ENCODE measurements around the gene SLC35D2. TPM values are rescaled to one million over a fixed set of nuclear protein-coding genes. Genes with fewer than 3 reads are reported as not detected.

Gene SLC35D2
- total RNA-seq: 21.6 and 22.4 TPM in 2 replicates

GRCh38 chr9:96383165-96383942, at the start of gene SLC35D2:
Gene SLC35D2, minus strand, starts transcription at chr9:96383711. Its CDS starts 77 bp downstream, at chr9:96383634.

GRCh38 chr9:96418083-96418919, 34.8 kb upstream of the SLC35D2 start, which contains the start of gene ZNF367:
Gene ZNF367, minus strand, starts transcription at chr9:96418370. Its CDS starts 338 bp downstream, at chr9:96418032.

DNA sequence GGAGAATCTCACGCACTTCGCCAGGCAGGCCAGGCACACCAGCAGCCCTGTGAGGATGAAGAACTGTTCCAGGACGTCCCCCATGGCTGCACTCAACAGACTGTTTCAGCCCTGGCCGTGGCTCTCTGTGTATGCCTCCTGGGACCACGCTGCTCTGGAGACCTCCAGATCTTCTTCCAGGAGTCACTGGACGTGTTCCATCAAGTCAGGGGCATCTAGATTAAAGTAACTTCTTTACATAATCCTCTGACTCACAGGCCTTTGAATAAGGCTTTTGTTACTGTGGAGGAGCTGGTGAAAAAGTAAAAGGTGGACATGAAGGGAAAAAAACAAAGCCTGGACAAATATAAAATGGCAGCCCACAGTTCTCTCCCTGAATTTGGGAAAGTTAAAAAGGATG, 81.5 kb downstream of the SLC35D2 start, which contains the start of gene HSD17B3:
Gene HSD17B3 (minus strand): TSS at position 156 of the 400 bp plus-strand sequence. CDS start 72 bp downstream, at position 84.

Other genes with a start within 250 kb of the SLC35D2 start
- not detected in 2 replicates for gene HSD17B3, start 81.5 kb downstream of the SLC35D2 start, total RNA-seq
- gene ZNF367, start 34.7 kb upstream of the SLC35D2 start, total RNA-seq: 4.6 and 6.8 TPM in 2 replicates
- 5.7 and 6.9 TPM in 2 replicates for gene HABP4, start 66.5 kb upstream of the SLC35D2 start, total RNA-seq
- 5.3 and 5.9 TPM in 2 replicates for gene CDC14B, start 236.1 kb upstream of the SLC35D2 start, total RNA-seq